ENCODE measurements around the gene ZBTB7A. TPM values are rescaled to one million over a fixed set of nuclear protein-coding genes. Genes with fewer than 3 reads are reported as not detected.

Gene ZBTB7A
- total RNA-seq, 1 experiment from 2014 or later: 8.6 TPM

DNA sequence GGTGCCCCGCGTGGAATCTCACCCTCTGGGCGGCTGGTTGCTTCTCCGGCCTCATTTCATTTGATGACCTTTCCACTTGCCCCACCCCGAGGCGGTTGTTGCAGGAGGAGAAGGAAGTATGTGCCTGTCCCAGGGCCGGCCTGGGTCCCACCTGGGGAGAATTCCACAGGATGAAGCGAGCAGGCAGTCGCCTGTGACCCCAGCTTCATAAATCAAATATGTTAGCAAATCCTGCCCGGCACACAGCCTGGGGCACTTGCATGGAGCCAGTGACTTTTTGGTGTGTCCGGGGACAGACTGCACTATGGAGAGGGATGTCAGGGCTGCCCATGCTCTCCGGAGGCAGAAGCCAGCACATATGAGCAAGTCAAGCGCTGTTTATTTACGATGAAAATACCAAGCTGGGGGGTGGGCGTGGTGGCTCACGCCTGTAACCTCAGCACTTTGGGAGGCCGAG, 19.7 kb upstream of the ZBTB7A start:
- no peak for DNase-seq
- no peaks in the 10 kb centered on the region for H3K4me1 ChIP-seq
- H3K9me3 ChIP-seq (replicated peaks): no peaks in the 10 kb centered on the region
- no peaks in the 10 kb centered on the region; the same call in 1 of the 2 replicates for H3K36me3 ChIP-seq
- no peak overlapping the region for H3K27ac ChIP-seq
- no peaks in the 10 kb centered on the region for H3K27me3 ChIP-seq
- H3K4me3 ChIP-seq: no peak overlapping the region

DNA sequence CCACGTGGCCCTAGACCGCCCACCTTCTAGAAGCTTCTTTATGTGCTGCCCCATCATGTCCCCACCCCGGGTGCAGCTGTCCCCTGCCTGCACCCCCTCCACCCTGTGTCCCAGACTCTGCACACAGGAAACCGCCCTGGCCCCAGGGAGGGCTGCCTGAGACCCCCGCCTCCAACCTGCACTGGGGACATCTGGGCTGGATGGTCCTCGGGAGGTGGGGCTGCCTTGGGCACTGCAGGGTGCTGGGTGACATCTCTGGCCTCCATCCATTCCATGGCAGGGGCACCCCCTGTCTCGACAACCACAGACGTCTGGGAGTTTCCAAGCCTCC, 17.8 kb upstream of the ZBTB7A start:
- Histone ChIP-seq H3K27me3 (no peaks in the 10 kb centered on the region), H3K36me3 (no peaks in the 10 kb centered on the region), H3K27ac (no peak overlapping the region), H3K4me3 (no peak overlapping the region), H3K9me3 (replicated peaks) (no peaks in the 10 kb centered on the region), H3K4me1 (no peaks in the 10 kb centered on the region)
- no peak for DNase-seq

DNA sequence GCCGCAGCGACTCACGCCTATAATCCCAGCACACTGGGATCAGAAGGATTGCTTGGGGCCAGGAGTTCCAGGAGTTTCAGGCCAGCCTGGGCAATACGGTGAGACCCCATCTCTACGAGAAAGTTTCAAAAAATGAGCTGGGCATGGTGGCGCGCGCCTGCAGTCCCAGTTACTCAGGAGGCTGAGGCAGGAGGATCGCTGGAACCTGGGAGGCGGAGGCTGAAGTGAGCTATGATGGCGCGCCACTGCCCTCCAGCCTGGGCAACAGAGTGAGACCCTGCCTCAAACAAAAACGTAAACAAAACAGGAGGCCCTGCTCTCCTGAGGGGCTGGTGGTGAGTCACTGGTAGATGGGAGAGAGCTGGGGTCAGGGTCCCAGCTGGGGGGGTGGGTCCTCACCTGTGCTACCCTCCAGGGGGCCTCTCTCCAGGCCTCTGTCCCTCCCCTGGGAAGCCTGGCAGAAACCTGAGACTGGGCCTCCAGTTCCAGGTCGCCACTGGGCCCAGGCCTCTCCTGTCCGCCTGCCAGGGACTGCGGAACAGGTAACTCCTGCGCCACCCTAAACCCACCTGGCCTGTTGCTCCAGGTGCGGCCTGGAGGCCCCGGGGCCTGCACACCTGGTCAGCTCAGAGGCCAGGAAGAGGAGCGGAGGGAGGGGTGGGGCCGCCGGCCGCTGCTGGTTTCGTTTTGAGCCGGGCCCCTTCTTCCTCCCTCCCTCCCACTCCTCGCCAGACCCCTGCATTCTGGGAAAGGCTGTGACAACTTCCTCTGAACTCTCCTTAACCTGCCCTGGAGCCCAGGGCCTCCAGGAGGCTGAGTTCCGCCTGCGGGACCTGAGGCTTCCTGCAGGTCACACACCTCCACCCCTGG, 17.2 kb upstream of the ZBTB7A start:
- Histone ChIP-seq H3K4me1 (no peaks in the 10 kb centered on the region), H3K4me3 (no peak overlapping the region), H3K27ac (no peak overlapping the region), H3K36me3 (no peaks in the 10 kb centered on the region), H3K9me3 (replicated peaks) (no peaks in the 10 kb centered on the region), H3K27me3 (no peaks in the 10 kb centered on the region)
- no peak for DNase-seq

DNA sequence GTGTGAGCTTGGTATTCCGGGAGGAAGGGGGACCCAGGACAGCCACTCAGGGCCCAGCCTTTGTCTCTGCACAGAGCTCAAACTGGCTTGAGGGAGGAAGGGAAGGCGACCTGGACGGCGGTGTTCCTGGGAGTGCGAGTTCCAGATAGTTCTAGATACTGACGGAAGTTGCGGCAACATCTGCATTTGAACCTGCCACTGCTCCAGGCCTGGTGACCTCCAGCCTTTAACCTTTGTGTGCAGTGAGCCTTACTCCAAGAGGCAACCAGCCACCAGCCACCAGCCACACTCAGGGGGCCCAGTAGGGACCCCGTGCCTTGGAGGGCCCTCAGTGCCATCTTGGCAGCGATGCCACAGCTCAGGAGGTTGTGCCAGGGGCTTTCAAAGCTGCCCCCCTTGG, 15.5 kb upstream of the ZBTB7A start:
- no peak overlapping the region for H3K27ac ChIP-seq
- H3K4me1 ChIP-seq: no peaks in the 10 kb centered on the region
- H3K27me3 ChIP-seq: no peaks in the 10 kb centered on the region
- no peak overlapping the region for H3K4me3 ChIP-seq
- H3K9me3 ChIP-seq (replicated peaks): no peaks in the 10 kb centered on the region
- no peak for DNase-seq
- no peaks in the 10 kb centered on the region for H3K36me3 ChIP-seq

DNA sequence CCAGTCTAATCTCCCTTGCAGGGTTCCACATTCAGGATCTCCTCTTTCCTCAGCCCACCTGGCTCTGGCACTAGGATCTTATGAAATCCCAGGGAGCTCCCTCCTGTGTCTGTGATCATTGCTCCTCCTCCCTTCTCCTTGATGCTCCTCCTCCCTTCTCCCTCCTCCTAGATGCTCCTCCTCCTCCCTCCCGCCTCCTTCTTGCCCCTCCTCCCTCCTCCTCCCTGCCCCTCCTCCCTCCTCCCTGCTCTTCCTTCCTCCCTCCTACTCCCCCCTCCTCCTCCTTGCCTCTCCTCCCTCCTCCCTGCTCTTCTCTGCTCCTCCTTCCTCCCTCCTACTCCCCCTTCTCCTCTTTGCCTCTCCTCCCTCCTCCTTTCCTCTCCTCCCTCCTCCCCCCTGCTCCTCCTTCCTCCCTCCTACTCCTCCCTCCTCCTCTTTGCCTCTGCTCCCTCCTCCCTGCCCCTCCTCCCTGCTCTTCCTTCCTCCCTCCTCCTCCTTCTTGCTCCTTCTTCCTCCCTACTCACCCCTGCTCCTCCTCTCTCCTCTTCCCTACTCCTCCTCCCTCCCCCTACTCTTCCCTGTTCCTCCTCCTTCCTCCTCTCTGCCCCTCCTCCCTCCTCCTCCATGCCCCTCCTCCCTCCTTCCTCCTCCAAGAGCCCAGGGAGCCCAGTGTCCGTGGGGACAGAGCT, 14.9 kb upstream of the ZBTB7A start:
- Histone ChIP-seq H3K36me3 (no peaks in the 10 kb centered on the region), H3K4me3 (no peak overlapping the region), H3K9me3 (replicated peaks) (no peaks in the 10 kb centered on the region), H3K27me3 (no peaks in the 10 kb centered on the region), H3K4me1 (no peaks in the 10 kb centered on the region), H3K27ac (no peak overlapping the region)
- DNase-seq: no peak

DNA sequence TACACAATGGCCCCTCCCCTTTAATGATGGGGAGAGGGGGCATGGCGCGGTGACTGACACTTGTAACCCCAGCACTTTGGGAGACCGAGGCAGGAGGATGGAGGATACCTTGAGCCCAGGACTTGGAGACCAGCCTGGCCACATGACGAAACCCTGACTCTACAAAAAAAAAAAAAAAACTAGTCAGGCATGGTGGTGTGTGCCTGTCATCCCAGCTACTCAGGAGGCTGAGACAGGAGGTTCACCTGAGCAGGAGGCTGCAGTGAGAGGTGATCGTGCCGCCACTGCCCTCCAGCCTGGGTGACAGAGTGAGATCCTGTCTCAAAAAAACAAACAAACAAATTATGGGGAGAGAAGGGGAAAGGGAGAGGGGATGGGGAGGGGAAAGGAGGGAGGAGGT, 13.8 kb upstream of the ZBTB7A start:
- Histone ChIP-seq H3K9me3 (replicated peaks) (no peaks in the 10 kb centered on the region), H3K36me3 (no peaks in the 10 kb centered on the region), H3K27ac (no peak overlapping the region), H3K4me1 (no peaks in the 10 kb centered on the region), H3K4me3 (no peak overlapping the region), H3K27me3 (no peaks in the 10 kb centered on the region)
- DNase-seq: no peak

DNA sequence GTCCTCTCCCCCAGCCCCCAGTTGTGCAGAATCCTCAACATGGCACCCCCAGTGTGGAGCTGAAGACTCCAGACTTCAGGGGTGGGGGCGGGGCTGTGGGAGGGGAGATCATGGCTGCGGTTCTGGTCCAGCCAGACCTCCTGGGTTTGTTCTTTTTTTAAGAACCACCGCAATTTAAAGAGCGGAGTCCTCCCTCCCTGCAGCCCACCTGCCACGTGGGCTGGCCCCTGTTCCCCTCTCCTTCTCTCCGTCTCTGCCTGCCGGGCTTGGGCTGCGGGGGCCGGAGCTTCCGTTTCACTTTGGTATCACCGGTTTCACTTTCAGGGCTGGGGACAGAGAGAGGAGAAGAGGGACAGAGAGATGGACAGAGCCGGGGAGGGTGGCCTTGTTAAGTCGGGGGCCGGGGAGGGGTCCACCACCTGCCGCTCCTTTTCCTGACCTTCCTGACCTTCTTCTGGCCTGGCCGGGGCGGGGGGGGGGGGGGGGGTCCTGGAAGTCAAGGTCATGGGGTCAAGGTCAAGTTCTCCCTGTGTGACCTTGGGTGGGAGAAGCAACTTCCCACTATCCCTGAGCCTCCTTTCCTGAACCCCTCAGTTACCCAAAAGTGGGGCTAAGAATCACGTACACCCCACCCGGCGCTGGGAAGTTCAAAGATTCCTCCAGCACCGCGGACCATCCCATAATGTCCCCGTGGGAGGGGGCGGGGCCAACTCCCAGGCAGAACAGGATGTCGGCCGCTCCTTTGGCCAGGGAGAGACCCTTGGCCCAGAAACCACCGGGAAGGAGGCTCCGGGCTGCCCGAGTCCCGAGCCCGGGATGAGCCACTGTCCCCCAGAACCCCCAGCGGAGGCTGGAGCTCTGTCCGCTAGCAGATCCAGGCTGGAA, 11.3 kb upstream of the ZBTB7A start:
- DNase-seq: peak; percentile 44 to 56
- H3K36me3 ChIP-seq: no peaks in the 10 kb centered on the region
- H3K27ac ChIP-seq: 0 out of 2 replicates have a peak overlapping the region, but pooled peaks have one; percentile 14
- peak overlapping the region; percentile 49 for H3K4me3 ChIP-seq
- no peaks in the 10 kb centered on the region for H3K27me3 ChIP-seq
- H3K4me1 ChIP-seq: no peaks in the 10 kb centered on the region
- no peaks in the 10 kb centered on the region for H3K9me3 ChIP-seq (replicated peaks)

DNA sequence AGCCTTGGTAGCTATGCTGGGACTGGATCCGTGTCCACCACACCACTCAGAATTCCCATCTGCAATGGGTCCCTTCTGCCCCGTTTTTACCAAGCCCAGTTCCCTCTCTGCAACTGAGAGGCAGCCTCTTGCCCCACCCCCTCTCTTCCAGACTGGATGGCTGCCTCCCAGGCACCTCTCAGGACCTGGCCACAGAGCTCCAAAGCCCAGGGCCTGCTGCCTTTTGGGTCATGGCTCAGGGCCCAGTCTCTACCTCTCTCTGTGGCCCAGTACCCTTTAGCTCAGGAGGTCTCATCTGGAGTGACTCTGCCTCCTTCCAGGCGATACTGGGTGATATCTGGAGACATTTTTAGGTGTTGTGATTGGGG, 10.3 kb upstream of the ZBTB7A start:
- H3K27ac ChIP-seq: no peak overlapping the region
- H3K9me3 ChIP-seq (replicated peaks): no peaks in the 10 kb centered on the region
- no peaks in the 10 kb centered on the region for H3K4me1 ChIP-seq
- no peaks in the 10 kb centered on the region for H3K27me3 ChIP-seq
- DNase-seq: no peak
- no peak overlapping the region for H3K4me3 ChIP-seq
- no peaks in the 10 kb centered on the region for H3K36me3 ChIP-seq

DNA sequence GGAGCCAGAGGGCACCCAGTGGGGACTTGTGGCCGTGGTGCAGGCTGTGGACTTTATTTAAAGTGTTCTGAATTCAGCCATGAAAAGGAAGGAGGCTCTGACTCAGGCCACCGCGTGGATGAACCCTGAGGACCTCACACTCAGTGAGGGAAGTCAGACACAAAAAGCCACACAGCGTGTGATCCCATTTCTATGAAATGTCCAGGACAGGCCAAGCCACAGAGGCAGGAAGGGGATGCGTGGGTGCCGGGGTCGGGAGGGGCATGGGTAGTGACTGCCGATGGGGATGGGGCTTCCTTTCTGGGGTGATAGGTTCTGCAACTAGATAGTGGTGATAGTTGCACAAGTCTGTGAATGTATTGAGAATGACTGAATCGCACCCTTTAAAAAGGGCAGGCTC, 8.7 kb upstream of the ZBTB7A start:
- Histone ChIP-seq H3K9me3 (replicated peaks) (no peaks in the 10 kb centered on the region), H3K27ac (no peak overlapping the region), H3K27me3 (no peaks in the 10 kb centered on the region), H3K36me3 (no peaks in the 10 kb centered on the region), H3K4me1 (no peaks in the 10 kb centered on the region), H3K4me3 (no peak overlapping the region)
- DNase-seq: no peak

DNA sequence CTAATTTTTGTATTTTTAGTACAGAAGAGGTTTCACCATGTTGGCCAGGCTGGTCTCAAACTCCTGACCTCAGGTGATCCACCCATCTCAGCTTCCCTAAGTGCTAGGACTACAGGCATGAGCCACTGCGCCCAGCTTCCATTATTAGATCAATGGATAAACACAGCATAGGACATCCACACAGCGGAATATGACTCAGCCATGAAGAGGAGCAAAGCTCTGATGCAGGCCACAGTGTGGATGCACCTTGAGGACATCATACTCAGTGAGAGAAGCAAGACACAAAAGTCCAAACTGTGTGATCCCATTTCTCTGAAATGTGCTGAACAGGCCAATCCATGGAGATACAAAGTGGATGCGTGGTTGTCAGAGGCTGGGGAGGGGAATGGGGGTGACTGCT, 4.9 kb upstream of the ZBTB7A start:
- no peaks in the 10 kb centered on the region for H3K36me3 ChIP-seq
- H3K27me3 ChIP-seq: peaks cover 8% of the 10 kb centered on the region; the same call in 1 of the 2 replicates
- no peak overlapping the region for H3K27ac ChIP-seq
- H3K4me1 ChIP-seq: peaks cover 4% of the 10 kb centered on the region; the same call in 1 of the 2 replicates
- H3K9me3 ChIP-seq (replicated peaks): no peaks in the 10 kb centered on the region
- DNase-seq: no peak
- H3K4me3 ChIP-seq: no peak overlapping the region

DNA sequence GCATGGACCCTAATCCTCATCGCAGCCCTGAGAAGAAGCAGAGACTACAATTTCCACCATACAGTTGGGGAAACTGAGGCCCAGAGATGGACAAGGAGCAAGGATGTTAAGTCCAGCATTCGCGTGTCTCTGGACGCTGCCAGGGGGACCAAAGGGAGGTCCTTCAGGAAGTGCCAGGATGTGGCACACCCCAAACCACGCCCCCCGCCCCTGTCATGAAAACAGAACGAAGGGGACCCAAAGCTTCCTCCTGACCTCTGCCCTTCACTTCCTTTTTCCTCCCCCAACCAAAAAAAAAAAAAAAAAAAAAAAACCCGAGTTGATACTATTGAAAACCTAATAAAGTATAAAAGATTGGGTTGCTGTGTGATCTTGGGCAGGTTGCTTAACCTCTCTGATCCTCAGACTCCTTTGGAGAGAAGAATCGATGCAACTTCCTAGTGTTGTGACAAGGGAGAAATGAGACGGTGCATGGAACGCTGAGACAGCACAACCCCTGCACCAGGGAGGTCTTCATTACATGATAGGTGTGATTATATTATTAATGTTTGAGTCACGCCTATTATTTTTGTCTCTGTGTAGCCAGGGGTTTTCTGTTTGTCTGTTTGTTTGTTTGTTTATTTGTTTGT, 2.7 kb upstream of the ZBTB7A start:
- H3K9me3 ChIP-seq (replicated peaks): no peaks in the 10 kb centered on the region
- H3K4me1 ChIP-seq: peaks cover 4% of the 10 kb centered on the region; the same call in 1 of the 2 replicates
- H3K27ac ChIP-seq: no peak overlapping the region
- DNase-seq: no peak
- peaks cover 8% of the 10 kb centered on the region; the same call in 1 of the 2 replicates for H3K27me3 ChIP-seq
- no peak overlapping the region for H3K4me3 ChIP-seq
- H3K36me3 ChIP-seq: no peaks in the 10 kb centered on the region

DNA sequence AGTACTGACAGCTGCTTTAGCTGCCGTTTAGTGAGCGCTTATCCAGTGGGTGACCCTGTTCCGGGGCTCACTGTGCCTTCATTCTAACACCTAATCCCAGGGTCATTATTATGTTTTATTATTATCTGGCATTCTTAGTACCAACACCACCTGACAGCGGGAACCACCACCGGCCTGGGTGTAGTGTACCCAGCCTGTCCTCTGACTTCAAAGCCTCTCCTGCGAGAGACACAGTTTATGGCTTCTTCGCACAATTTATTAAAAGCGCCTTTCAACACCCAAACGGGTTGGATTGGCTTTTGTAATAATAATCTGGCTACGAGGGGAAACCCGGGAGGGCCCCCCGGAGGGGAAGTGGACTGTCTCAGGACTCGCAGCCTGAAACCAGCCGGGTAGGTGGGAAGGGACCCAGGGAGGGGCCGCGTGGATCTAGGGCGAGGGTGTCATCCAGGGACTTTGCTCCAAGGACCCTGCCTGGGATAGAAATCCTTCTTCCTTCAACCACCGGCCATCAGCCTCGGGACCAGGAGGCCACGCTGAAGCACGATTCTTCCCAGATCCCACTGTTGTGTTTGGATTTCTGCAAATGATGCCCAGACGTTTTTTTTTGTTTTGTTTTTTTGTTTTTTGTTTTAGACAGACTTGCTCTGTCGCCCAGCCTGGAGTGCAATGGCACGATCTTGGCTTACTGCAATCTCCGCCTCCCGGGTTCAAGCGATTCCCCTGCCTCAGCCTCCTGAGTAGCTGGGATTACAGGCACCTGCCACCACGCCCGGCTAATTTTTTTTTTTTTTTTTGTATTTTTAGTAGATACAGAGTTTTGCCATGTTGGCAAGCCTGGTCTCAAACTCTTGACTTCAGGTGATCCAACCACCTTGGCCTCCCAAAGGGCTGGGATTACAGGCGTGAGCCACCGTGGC, 1.6 kb upstream of the ZBTB7A start:
- peaks cover 4% of the 10 kb centered on the region; the same call in 1 of the 2 replicates for H3K4me1 ChIP-seq
- no peaks in the 10 kb centered on the region for H3K9me3 ChIP-seq (replicated peaks)
- no peaks in the 10 kb centered on the region for H3K36me3 ChIP-seq
- H3K27ac ChIP-seq: no peak overlapping the region
- peak overlapping the region; percentile 88 for H3K4me3 ChIP-seq
- DNase-seq: no peak
- peaks cover 8% of the 10 kb centered on the region; the same call in 1 of the 2 replicates for H3K27me3 ChIP-seq

DNA sequence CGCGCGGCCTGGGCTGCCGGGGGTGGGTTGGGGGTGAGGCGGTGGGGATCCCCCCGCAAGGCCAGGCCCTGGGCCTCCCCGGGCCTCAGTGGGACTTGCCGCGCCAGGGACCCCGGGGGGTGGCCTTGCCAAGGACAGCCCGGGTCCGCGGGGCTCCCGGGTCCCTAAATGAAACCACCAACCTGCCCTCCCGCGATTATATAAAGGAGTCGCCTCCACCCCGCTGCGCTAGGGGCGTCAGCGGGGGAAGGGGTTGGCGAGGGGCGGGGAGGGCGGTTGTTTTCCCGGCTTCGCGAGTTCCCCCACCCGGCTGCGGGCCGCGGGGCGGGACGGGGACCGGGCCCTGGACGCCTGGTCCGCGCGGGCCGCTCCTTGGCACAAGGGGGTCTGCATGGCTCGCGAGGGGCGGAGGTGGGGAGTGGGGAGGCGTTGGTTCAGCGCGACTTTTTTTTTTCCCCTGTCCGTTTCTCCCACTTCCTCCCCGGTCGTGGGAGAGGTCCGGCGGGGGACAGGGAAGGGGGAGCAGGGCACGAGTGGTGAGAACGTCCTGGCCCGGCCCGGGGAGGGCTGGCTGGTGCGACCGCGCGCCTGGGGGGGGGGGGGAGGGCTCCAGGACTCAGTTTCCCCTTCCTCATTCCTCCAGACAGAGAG, 822 bp upstream of the ZBTB7A start:
- Histone ChIP-seq H3K9me3 (replicated peaks) (no peaks in the 10 kb centered on the region), H3K27ac (no peak overlapping the region)
- DNase-seq: peak in 1 of 2 experiments; percentile 37

More for the DNA sequence above, 822 bp upstream of the ZBTB7A start:
- peaks cover 4% of the 10 kb centered on the region; the same call in 1 of the 2 replicates for H3K4me1 ChIP-seq
- peaks cover 8% of the 10 kb centered on the region; the same call in 1 of the 2 replicates for H3K27me3 ChIP-seq
- no peaks in the 10 kb centered on the region; the same call in 1 of the 2 replicates for H3K36me3 ChIP-seq
- H3K4me3 ChIP-seq: peak overlapping the region; percentile 88

All from SJCRH30 (cell line).